ENCODE results near the gene CD40LG. TPM values are rescaled to one million over a fixed set of nuclear protein-coding genes. Genes with fewer than 3 reads are reported as not detected.

CD40LG gene
- total RNA-seq, 2 donors from 2014 or later = 0.16 TPM; not detected in 1

- Histone ChIP-seq H3K36me3 (peaks cover 8% of the 10 kb centered on the region), H3K27me3 (no peaks in the 10 kb centered on the region), H3K27ac (no peak overlapping the region), H3K4me1 (no peaks in the 10 kb centered on the region), H3K4me3 (no peak overlapping the region), H3K9me3 (peaks cover 0 to 14% of the 10 kb centered on the region in 2 donors)
- DNase-seq (ENCODE audit: low spot score) = no peak
- no peak for TF ChIP-seq CTCF (IDR thresholded peaks at IDR 0.05)
These were observed 12.9 kb downstream of the CD40LG start for GRCh38 chrX:136660896-136661295.

GRCh38 chrX:136662104-136662503 is 14.1 kb downstream of the CD40LG start:
- no peak overlapping the region for H3K27ac ChIP-seq
- TF ChIP-seq CTCF (IDR thresholded peaks at IDR 0.05) = no peak
- no peak overlapping the region for H3K4me3 ChIP-seq
- peaks cover 19% of the 10 kb centered on the region for H3K36me3 ChIP-seq
- H3K27me3 ChIP-seq = no peaks in the 10 kb centered on the region
- H3K4me1 ChIP-seq = no peaks in the 10 kb centered on the region
- H3K9me3 ChIP-seq = peaks cover 0 to 14% of the 10 kb centered on the region in 2 donors
- no peak for DNase-seq (ENCODE audit: low spot score)

- no peak overlapping the region for H3K27ac ChIP-seq
- no peak overlapping the region for H3K4me3 ChIP-seq
- H3K4me1 ChIP-seq = no peaks in the 10 kb centered on the region
- H3K9me3 ChIP-seq = peaks cover 0 to 14% of the 10 kb centered on the region in 2 donors
- TF ChIP-seq CTCF (IDR thresholded peaks at IDR 0.05) = no peak
- H3K27me3 ChIP-seq = no peaks in the 10 kb centered on the region
- H3K36me3 ChIP-seq = peaks cover 26% of the 10 kb centered on the region
- DNase-seq (ENCODE audit: low spot score) = no peak
These were observed 15.0 kb downstream of the CD40LG start for GRCh38 chrX:136662976-136663375.

- Histone ChIP-seq H3K36me3 (peaks cover 31% of the 10 kb centered on the region), H3K4me3 (no peak overlapping the region), H3K4me1 (no peaks in the 10 kb centered on the region), H3K9me3 (peaks cover 0 to 14% of the 10 kb centered on the region in 2 donors), H3K27ac (no peak overlapping the region), H3K27me3 (no peaks in the 10 kb centered on the region)
- no peak for DNase-seq (ENCODE audit: low spot score)
- no peak for TF ChIP-seq CTCF (IDR thresholded peaks at IDR 0.05)
These were observed 17.4 kb downstream of the CD40LG start for GRCh38 chrX:136665258-136665900.

- Histone ChIP-seq H3K4me3 (no peak overlapping the region), H3K36me3 (peaks cover 32% of the 10 kb centered on the region), H3K9me3 (peaks cover 0 to 14% of the 10 kb centered on the region in 2 donors), H3K27ac (no peak overlapping the region), H3K27me3 (no peaks in the 10 kb centered on the region), H3K4me1 (no peaks in the 10 kb centered on the region)
- no peak for DNase-seq (ENCODE audit: low spot score)
- no peak for TF ChIP-seq CTCF (IDR thresholded peaks at IDR 0.05)
These were observed 18.1 kb downstream of the CD40LG start for GRCh38 chrX:136666088-136666487.

Data from right atrium auricular region (tissue), 2 donors.